Skeletal muscle cell (primary cell): ENCODE data around the gene RREB1.

Experiments used
- DNase-seq: peaks from one replicate; pipeline ENCODE4 v3.0.0-alpha.2; 2010; ENCODE audit warnings: low read depth
- H3K4me3 ChIP-seq: 2 replicates; pipeline ENCODE4 v1.5.1; 2011; ENCODE audit warnings: low read depth, mild to moderate bottlenecking, control low read depth, low read length, moderate library complexity

Gene RREB1

DNA sequence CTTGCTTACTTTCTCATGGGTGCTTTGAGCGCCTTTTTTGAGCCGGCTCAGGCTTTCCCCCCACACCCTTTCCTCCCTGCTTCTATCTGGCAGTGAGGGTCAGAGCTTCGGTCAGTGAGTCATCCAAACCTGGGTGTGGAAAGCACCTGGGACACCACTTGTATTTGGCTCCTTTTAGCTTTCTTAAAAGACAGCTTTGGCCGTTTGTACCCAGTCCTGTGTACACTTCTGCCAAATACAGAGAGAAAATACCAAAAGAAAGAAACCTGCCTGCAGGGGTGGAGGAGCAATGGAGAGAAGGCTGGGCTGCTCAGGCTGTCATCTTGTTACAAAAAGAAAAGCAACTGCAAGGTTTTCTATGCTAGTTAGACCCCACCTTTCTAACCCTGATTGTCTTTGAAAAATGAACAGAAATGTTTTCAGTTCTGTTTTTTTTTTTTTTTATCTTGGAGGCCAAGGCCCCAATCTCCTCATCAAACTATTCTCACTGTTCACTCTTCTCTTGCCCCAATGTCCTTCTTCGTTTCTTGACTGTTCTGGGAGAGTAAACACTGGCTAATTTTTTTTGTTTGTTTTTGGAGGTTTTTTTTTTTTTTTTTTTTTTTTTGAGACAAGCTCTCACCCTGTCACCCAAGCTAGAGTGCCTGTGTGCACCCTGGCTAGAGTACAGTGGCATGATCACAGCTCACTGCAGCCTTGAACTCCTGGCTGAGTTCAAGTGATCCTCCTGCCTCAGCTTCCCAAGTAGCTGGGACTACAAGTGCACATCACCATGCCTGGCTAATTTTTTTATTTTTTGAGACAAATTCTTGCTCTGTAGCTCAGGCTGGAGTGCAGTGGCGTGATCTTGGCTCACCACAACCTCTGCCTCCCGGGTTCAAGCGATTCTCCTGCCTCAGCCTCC lies 128.8 kb downstream of the RREB1 start:
- DNase-seq = no peak
- H3K4me3 ChIP-seq = no peak overlapping the region

DNA sequence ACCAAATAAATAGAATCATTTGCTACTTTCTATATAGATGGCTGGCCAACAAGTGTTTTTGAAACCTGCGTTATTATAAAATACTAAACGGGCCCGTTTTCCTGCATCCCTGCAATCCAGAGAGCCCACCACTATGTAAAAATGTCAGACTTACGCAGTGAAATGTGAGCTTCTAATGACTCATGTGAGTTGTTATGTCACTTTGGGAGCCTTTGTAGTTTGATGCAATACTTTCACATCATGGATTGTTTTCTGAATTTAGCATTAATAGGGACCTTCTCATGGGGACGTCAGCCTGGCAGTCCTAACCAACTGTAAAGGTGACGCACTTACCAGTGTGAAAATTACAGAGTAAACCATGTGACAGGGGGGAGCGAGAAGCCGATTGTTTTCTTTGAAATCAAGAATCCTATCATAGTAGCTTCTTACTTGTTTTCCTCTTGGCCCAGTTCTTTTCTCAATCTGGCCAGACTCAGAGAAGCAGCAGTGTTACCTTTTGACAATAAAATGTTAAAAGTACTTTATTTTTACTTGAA lies 130.0 kb downstream of the RREB1 start:
- DNase-seq = no peak
- H3K4me3 ChIP-seq = no peak overlapping the region

- no peak overlapping the region for H3K4me3 ChIP-seq
- no peak for DNase-seq
Measured at GRCh38 chr6:7238526-7238899, 130.8 kb downstream of the RREB1 start.

DNA sequence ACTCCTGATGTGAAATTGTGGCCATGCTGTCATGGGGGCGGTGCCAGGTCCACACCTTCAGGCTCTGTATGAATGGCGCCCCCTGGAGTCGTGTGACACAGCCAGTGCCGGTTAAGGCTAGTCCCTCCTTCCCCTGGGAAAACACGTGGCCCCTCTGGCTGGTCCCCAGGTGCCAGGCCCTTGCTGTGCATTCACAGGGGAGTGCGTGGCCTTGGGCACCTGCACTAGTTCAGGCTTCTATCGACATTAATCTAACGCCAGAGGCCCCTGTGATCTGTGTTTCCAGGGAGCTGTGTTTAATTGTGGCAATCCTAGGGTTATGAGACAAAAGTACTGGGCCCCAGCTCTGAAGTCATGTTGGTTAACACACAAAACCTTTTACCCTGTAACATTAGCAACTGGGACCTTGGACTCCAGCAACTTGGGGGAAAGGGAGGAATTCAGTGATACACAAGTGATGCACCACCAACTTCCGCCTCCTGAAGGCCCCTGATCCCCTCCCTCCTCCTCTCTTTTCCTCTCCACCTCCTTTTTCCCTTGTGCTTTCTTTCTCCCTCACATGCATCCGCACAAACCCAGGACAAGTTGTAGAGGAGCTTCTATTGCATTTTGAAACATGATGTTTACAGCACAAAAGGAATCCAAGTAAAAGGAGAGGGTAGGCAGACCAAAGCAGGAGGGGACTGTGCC lies 131.3 kb downstream of the RREB1 start:
- H3K4me3 ChIP-seq = no peak overlapping the region
- no peak for DNase-seq

DNA sequence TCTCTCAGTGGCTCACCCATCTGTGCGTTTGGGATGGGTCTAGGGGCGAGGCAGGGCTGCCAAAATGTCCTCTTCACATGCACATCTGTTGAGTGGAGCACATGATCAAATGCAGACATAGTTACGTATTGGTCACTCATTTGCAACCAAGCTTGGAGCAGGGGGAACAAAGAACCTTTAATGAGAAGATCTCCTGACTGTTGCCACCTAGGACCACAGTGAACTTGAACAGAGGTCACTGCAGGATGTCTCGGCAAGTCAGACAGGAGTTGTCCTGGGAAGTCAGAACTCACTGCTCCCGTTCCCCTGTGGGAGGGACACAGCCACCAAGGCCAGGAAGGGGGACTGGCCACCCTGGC lies 131.8 kb downstream of the RREB1 start:
- DNase-seq = no peak
- no peak overlapping the region for H3K4me3 ChIP-seq

DNA sequence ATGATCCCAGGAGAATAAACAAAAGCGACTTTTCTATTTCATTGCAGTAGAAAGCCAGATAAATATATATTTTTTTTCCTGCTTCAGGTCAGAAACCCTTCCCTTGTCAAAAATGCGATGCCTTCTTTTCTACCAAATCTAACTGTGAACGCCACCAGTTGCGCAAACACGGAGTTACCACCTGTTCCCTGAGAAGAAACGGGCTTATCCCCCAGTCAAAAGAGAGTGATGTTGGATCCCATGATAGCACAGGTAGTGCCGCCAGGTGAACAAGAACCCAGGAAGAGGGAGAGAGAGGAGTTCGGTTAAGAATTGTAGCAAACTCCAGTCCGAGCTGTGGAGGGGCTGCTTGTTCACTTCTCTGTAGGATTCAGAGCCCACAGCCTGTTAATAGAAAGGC lies 132.6 kb downstream of the RREB1 start:
- no peak for DNase-seq
- H3K4me3 ChIP-seq = no peak overlapping the region

DNA sequence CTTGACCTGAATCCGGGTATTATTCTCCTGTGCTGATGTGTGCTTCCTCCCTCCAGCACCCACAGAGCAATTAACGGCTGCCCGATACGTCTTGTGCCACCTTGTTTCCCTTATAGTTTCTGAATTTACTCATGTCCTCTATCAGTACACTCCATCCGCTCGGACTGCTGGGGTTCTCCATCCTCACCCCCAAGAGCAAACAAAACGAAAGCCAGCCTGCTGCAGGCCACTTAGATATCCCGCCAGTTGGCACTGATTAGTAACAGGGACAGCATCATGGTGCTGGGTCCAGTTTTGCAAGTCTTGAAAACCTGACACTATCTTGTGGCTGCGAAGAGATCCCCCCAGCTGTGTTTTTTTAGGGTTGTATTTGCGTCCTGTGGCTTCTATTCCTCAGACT lies 133.4 kb downstream of the RREB1 start:
- no peak overlapping the region for H3K4me3 ChIP-seq
- DNase-seq = no peak

GRCh38 chr6:7241709-7242645 lies 134.2 kb downstream of the RREB1 start:
- no peak for DNase-seq
- no peak overlapping the region for H3K4me3 ChIP-seq

GRCh38 chr6:7242835-7243178 lies 135.0 kb downstream of the RREB1 start:
- H3K4me3 ChIP-seq = no peak overlapping the region
- no peak for DNase-seq

GRCh38 chr6:7243179-7243981 lies 135.6 kb downstream of the RREB1 start:
- no peak for DNase-seq
- no peak overlapping the region for H3K4me3 ChIP-seq

- DNase-seq = no peak
Measured at GRCh38 chr6:7245668-7246393, 138.1 kb downstream of the RREB1 start.

GRCh38 chr6:7246401-7247178 lies 138.8 kb downstream of the RREB1 start:
- H3K4me3 ChIP-seq = no peak overlapping the region
- no peak for DNase-seq

More at GRCh38 chr6:7245668-7246393, 138.1 kb downstream of the RREB1 start:
- H3K4me3 ChIP-seq = no peak overlapping the region

DNA sequence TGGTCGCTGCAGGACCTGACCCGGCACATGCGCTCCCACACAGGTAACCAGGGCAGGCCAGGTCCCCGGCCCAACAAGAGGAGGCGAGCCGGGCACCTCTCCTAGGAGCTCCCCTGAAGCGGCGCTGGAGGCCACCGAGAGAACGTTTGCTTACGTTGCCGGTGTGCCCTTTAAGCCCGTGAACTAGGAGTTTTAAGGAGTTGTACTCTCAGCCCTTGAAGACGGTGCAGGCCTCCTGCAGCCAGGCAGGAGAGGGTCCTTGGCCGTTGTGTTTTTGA lies 139.4 kb downstream of the RREB1 start:
- no peak overlapping the region for H3K4me3 ChIP-seq
- DNase-seq = no peak

DNA sequence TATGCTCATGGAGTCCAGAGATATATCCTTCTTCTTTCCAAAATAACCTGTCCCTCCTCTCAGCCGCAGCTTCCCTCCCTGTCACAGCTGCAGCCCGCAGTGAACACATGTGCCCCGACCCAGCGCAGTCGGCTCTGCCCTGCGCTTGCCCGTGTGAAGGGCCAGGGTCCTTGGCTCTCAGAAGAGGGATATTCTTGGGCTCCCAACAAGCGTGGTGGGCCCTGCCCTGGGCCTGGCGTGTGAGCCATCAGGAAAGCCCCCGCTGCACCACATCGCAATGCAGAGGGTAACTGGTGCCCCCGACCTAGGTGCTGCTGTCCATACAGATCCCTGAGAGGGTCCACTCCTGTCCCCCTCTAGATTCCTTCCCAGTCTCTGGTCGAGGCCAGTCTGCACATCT lies 140.1 kb downstream of the RREB1 start:
- no peak for DNase-seq
- no peak overlapping the region for H3K4me3 ChIP-seq

- no peak overlapping the region for H3K4me3 ChIP-seq
- no peak for DNase-seq
Measured at GRCh38 chr6:7249391-7249790, 141.6 kb downstream of the RREB1 start.

DNA sequence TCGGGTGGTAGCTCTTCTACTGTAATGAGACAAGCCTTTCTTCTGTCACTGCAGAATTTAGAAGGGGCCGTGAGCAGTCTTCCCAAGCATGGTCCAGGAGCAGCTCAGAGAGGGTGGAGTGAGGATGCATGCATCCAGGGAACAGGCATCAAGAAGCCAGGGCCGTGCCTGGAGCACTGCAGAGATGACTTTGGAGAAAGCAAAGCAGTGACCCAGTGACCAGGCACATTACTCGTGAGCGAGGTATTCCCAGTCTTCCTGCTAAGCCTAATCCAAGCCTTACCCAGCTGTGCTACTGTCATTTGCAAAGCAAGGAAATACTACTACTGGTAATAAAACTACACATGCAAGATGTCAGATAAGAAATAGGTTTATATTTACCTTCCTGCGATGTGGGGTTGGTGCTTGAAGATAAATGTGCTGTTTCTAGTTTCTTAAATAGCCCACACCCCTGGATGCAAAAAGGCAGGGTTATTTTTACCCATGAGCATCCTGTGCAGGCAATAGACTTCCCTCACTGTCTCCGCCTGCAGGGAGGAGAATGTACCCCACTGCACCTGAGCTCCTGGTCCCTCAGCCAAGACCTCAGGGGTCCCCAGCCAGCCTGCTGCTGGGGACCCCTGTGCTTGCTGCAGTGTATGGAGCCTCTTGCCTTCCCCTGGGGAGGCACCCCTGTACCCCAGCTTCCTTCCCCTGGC lies 142.3 kb downstream of the RREB1 start:
- DNase-seq = no peak
- no peak overlapping the region for H3K4me3 ChIP-seq

GRCh38 chr6:7250812-7251211 lies 143.1 kb downstream of the RREB1 start:
- H3K4me3 ChIP-seq = no peak overlapping the region
- DNase-seq = no peak
